ENCODE measurements around the gene KREMEN2.
"Not testable (repeated sequence)": the region's sequence is repeated elsewhere in the genome, so short reads cannot be mapped to it uniquely, and the experiment has no call there.

The KREMEN2 gene

DNA sequence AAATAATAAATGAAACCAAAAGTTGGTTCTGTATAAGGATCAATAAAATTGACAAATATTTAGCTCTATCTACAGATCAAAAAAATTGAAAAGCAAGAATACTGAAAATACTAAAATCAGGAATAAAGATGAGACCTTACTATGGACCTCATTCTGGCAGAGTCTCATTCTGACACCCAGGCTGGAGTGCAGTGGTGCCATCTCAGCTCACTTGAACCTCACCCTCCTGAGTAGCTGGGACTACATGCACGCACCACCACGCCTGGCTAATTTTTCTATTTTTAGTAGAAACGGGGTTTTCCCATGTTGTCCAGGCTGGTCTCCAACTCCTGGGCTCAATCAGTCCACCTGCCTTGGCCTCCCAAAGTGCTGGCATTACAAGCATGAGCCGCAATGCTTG lies 22.0 kb upstream of the KREMEN2 start:
- DNase-seq, result no peak

DNA sequence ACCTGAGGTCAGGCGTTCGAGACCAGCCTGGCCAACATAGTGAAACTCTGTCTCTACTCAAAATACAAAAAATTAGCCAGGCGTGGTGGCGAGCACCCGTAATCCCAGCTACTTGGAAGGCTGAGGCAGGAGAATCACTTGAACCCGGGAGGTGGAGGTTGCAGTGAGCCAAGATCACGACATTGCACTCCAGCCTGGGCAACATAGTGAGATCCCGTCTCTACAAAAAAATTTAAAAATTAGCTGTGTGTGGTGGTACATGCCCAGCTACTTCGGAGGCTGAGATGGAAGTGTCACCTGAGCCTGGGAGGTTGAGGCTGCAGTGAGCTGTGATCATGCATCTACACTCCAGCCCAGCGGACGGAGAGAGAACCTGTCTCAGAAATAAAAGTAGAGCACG lies 20.4 kb upstream of the KREMEN2 start:
- DNase-seq, result not testable (repeated sequence)

GRCh38 chr16:2946649-2947048 lies 17.4 kb upstream of the KREMEN2 start:
- DNase-seq, result no peak

GRCh38 chr16:2948807-2949704 lies 15.0 kb upstream of the KREMEN2 start:
- no peak for DNase-seq

- DNase-seq, result no peak
Observed at GRCh38 chr16:2949705-2950352, 14.2 kb upstream of the KREMEN2 start.

GRCh38 chr16:2950353-2950724 lies 13.7 kb upstream of the KREMEN2 start:
- no peak for DNase-seq

GRCh38 chr16:2950773-2951172 lies 13.3 kb upstream of the KREMEN2 start:
- no peak for DNase-seq

- DNase-seq, result peak; percentile 57
Observed at GRCh38 chr16:2952679-2953078, 11.4 kb upstream of the KREMEN2 start.

DNA sequence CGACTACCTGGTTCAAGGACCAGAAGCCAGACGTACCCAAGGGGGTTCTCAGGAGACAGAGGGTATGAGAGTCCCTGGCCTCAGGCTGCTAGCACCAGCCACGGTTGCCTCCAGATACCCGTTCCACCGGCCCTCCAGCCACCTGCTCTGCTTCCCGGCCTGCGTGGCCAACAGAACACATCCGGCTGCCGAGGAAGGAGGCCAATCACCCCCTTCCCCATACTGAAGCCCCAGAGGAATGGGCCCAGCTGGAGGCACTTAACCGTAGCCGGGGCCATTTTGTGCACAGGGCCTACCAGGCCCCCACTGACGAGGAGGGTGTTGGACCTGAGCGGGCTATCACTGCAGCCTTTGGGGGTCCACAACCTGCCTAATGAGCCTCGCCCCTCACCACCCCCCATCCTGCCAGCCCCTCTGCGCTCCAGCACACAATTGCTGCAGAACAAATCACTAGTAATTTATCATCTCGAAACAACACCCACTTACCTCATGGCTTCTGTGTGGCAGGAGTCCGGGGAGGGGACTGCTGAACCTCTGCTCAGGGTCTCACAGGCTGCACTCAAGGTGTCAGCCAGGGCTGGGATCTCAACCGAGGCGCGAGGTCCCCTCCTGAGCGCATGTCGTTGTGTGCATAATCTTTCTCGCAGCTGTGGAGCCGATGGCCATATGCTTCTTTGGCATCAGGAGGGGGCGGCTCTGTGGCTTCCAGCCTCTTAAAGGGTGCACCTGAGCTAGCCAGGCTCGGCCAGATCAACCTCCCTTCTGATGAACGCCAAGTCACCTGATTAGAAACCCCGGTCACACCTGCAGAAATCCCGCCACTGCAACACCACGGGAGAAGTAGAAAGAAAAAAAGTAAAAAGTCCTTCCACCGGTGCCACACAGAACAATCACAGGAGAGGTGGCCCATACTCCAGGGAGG lies 10.1 kb upstream of the KREMEN2 start:
- no peak for DNase-seq

- DNase-seq, result no peak
Observed at GRCh38 chr16:2954656-2955381, 9.3 kb upstream of the KREMEN2 start.

DNA sequence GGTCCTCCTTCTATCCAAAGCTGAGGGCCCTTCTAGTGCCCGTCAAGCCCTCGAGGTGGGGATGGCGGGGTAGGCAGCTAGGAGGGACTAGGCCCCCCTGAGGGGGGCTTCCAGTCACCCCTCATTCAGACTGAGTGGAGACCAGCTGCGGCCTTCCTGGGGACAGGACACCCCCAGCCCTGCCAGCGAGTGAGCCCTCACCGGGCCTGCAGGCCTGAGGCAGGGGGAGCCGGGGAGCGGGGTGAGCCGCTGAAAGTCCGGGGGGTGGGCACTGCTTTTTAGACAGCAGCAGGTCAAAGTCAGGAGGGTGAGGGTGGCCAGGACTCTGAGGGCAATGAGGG lies 8.7 kb upstream of the KREMEN2 start:
- no peak for DNase-seq

- DNase-seq, result no peak
Observed at GRCh38 chr16:2955779-2956578, 8.1 kb upstream of the KREMEN2 start.

GRCh38 chr16:2956579-2956956 lies 7.5 kb upstream of the KREMEN2 start:
- DNase-seq, result no peak

DNA sequence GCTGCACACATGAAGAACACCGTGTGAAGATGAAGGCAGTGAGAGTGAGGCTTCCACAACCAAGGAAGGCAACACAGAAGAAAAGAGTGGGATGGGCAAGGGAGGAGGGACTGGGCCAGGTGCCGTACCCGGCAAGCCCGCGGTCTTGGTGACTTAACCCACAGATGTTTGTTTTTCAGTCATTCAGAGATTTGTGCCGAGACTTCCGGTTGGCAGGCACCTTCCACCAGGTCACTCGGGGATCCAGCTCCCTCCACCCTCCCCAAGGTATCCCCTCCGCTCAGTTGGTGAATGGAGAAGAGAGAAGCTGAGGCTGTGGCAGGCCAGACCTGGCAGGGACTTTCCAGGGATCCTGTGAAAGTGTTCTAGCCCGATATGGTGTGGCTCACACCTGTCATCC lies 4.9 kb upstream of the KREMEN2 start:
- peak; percentile 28 for DNase-seq

DNA sequence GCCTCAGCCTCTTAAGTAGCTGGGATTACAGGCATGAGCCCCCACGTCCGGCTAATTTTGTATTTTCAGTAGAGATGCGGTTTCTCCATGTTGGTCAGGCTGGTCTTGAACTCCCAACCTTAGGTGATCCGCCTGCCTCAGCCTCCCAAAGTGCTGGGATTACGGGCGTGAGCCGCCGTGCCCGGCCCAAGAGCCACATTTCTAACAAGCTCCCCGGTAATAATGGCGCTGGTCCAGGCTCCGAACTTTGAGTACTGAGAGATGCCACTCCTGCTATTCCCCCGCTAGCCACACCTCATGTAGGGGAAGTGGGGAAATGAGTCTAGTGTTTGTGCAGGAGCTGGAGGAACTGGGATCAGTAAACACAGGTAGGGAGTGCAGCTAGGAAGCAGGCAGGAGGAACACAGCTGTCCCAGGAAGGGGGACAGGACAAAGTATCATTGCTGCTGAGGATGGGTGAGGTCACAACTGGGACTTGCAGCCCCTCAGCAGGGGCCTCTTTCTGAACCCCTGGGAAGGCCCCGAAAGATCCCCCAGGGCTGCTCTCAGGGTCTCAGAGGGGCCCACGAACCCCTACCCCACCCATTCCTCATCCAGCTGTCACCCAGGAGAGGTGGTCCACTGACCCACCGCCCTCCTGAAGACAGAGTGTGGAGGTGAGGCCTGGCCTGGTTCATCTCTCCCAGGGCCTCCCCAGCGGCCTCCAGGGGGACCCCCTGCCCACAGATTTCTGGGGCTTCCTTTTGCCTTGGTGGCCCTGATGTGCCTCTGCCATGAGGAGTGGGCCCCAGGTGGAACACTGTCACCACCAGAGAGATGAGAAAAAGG lies 3.7 kb upstream of the KREMEN2 start:
- no peak for DNase-seq

GRCh38 chr16:2962334-2963073 lies 1.6 kb upstream of the KREMEN2 start:
- DNase-seq, result no peak

- no peak for DNase-seq
Observed at GRCh38 chr16:2963074-2963722, 877 bp upstream of the KREMEN2 start.

- DNase-seq, result peak; percentile 36
Observed at GRCh38 chr16:2964475-2965336, 631 bp downstream of the KREMEN2 start.
